Stimulated activated CD8-positive, alpha-beta memory T cell treated with anti-CD3 and anti-CD28 coated beads, Interleukin-4, amount 100 ng/mL, for 4 hours (primary cell): Measurements from ENCODE around the gene BPIFB2.

ENCODE experiments used
- DNase-seq, 2 donors: peaks; one replicate each; pipeline ENCODE4 v3.0.0-alpha.2; 2020; ENCODE audit warnings: low read depth in 2 of 2, low spot score in 1 of 2

Gene BPIFB2

DNA sequence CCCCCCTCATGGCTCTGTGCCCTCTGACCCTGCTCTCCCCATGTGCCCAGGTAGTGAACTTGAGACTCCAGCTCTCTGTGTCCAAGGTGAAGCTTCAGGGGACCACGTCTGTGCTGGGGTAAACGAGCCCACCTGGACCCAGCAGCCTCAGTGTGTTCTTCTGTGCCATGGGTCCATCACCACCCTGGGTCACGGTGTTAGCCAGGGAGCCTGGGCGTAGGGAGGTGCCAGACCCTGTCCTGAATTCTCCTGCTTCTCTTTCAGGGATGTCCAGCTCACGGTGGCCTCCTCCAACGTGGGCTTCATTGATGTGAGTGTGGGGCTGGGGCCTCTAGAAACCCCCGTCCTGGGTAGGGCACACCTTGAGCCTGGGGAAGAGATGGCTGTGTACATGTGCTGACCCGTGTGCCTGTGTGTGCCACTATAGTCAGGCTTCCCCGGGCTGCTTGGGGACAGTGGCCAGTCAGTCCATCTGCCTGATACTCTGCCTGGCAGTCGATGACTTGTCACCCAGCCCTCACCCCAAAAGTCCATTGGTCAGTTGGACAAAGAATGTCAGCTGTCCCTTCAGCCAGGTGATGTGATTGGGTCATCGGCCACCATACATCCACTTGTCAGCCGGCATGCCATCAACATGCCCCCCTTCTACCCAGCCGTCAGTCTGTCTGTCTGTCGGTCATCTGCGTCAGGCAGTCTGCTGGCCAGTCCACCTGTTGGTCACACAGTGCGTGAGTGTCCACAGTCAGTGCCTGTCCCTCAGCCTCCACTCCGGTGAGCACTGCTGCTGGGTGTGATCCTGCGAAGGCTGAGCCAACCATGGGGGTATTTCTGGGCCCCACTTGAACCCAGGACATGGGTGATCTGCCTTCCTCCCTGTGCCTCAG is 13.0 kb downstream of the BPIFB2 start:
- DNase-seq: no peak

DNA sequence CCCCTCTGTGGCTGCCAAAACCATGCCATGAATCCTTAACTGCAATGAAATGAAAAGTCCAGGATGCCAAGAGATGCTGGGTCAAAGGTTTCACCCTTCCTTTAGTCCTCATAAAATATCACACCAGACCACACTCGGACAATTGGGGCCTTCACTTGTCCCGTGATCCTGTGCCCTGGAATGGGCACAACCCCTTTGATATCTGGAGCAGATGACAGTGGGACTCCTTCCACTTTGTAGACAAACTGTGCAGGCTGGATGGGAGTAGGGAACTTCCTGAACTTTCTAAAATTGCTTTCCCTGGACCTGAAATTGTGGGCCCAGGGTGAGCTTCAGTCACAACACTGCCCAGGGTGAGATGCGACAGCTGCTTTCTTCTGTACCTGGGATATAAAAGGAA is 14.4 kb downstream of the BPIFB2 start:
- DNase-seq: no peak

DNA sequence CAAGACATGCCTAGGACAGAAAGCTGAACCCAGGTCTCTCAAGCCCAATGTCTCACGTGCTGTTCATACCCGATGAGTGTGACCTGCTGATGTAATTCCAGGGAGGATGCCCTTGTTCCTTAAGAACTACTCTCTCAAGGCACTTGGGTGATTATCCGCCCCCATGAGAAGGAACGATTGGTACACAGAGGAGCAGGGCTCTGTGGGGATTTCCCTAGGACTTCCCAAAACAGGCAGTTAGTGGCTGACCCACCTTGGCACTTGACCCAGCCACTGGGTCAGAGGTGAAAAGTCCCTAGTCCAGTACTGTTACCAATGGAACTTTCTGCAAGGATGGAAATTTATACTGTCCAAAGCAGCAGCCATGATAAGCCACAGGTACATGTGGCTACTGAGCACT is 14.8 kb downstream of the BPIFB2 start:
- no peak for DNase-seq

DNA sequence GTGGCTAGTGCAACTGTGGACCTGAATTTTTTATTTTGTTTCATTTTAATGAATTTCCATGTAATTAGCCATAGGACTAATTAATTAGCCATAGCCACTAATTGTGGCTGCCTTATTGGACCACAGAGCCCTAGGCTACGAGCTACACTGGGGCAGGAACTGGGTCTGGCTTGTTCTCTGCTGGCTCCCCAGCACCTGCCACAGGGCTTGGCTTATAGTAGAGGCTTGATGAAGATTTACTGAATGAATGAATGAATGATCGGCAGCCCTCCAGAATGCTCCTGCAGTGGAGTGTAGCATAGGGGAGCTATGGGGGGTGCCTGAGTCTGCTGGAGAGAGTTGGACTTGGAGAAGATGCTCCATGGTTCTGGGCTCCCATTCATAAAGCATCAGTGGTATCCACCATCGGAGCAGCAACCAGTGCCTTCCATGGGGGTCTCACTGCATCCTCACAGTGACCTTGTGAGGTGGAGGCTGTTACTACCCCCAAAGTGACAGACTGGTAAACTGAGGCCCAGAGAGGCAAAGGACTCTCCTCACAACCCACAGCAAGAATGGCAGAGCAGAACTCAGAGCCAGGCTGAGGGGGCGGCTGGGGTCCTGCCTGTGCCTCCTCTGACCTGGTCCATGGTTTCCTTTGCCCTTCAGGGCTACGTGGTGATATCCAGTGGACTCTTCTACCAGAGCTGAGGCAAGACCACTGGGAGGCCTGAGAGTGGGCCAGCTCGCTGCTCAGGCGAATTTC is 15.4 kb downstream of the BPIFB2 start:
- no peak for DNase-seq

DNA sequence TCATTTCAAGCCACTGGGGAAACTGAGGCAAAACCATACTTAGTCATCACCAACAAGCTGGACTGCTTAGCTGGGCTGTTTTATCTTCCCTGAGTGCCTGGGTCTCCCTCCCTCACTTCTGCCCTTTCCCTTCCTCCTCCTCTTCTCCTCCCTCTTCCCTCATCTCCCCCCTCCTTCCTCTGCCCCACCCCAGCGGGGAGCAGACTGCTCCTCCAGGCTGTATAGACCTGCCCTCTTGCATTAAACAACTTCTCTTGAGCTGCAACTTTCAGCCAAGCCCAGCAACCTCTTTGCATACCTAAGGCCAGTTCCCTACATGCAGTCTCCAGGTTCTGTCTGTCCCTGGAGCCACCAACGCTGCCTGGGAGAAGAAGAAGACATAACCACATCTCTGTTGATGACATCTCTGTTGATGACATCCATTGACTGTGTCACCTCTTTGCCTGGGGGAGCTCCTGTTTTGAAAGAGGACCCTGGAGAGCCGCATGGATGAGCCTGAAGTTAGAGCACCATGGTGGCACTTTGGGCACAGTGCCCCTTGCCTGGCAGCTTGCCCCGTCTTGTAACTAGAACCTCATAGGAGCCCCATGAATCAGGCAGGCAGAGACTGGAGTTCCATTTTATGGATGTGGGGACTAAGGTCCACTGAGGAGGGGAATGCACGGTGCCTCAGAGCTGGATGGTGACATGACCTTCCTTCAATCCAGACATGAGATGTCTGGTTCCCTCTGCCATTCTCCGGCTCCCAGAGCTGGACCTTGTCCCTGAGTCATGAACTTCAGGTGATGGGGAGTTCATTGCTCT is 16.1 kb downstream of the BPIFB2 start:
- no peak for DNase-seq

DNA sequence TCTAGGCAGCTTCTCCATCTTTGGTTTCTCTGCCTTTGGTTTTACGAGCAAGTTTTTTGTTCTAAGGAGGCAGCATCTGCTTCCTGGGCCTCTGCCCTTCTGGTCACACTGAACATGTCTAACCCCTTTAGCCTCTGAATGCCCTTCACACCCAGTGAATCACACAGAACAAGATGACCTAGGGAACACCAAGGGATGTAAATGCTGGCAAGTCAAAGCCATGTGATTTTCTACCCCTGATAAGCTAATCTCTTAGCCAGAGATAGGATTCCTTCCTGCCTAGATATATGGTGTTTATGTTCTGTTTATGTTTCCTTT is 16.7 kb downstream of the BPIFB2 start:
- DNase-seq: no peak

DNA sequence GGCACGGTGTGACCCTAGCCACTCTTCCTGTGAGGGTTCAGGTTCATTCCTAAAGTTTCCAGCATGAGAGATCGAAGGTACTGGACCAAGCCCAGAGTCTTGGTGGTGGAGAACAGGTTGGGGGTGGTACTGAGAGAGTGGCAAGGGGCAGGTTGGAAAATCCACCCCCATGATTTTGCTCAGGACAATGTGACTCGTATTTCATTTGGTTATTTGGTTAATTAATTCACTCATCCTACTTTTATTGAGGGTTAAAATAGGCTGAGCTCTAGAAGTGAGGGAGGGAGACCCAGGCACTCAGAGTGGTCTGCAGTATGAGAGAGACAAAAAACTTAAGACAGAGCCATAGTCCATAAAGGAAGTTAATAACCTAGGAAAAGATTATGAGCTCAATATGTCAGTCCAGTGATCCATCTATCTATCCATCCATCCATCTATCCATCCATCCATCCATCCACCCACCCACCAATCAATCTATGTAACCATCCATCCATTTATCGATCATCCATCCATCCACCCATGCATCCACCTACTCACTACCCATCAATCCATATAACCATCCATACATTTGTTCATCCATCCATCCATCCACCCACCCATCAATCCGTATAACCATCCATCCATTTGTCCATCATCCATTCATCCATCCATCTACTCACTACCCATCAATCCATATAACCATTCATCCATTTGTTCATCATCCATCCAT is 17.3 kb downstream of the BPIFB2 start:
- DNase-seq: no peak

DNA sequence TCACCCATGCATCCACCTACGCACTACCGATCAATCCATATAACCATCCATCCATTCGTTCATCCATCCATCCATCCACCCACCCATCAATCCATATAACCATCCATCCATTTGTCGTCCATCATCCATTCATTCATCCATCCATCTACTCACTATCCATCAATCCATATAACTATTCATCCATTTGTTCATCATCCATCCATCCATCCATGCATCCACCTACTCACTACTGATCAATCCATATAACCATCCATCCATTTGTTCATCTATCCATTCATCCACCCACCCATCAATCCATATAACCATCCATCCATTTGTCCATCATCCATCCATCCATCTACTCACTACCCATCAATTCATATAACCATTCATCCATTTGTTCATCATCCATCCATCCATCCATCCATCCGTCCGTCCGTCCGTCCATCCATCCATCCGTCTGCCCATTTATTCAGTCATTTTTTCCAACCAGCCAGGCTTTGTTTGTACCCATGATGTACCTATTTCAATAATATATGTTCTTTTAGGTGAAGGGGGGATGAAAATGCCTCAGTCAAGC is 17.9 kb downstream of the BPIFB2 start:
- DNase-seq: no peak

DNA sequence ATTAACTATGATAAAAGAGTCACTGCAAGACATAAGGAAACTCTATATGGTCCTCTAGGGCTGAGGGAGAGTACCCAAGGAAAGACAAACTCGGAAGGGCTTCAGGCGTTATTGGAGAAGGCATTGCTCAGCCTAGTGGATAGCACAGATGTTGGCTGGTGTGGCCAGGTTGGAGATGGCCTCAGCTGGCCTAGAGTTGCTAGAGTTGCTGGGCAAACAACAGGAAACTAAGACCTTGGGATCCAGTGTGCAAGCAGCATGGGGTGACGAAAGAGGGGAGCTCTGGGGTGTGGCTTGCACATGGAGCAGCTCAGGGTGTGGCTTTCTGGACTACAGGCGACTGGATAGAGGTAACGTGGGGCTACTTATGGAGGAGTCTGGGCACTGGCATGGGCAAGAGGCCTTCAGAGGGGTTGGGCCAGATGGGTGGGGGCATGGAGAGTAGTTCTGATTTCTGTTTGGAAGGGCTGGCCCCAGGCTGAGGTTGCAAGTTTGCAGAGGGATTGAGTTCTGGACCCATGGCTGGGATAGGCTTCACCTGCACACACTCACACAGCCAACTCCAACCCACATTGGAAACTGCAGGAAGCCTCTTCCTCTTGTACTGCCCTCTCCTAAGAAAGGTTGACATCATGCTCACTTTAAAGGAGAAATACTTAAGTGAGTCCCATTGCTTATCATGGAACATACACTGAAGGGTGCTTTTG is 18.7 kb downstream of the BPIFB2 start:
- DNase-seq: no peak

DNA sequence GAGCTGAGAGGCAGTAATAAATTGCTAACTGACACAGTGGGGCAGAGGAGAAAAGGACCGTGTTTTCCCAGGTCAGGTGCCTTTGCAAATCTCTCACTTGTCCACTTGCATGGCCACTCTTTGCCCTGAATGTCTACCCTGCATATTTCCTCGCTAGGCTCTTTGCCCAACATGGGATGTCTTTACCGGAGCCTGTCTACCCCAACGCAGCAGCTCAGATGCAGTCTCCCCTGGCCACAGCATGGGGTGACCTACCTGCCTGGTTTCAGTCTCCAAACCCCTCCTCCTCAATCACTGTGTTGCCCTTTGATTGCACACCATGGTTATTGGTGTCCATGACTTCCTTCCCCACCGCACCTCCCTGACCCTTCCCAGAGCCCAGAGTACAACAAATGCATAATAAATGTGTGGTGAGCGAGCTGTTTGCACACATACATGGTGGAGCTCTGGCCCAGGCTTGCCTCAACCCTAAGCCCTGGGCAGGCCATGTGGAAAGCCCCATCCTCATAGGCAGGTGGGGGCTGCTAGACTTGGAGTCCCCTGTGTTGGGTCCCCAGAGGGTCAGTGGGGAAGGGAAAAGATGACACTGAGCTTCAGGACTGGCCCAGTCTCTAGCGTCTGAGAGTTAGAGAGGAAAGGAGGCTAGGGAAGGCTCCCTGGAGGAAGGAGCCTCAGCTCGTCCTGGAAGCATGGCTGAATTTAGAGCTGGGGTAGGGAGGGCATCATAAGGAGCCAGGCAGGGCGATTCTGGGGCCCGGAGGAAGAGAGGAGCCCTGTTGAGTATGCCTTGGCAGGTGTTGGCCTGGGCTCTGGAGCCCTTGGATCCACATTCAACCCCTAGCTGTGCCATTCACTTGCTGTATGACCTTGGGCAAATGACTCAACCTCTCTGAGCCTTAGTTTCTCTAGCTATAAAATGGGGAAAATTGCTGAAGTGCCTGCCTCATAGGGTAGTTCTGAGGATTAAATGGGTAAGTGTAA is 19.6 kb downstream of the BPIFB2 start:
- no peak for DNase-seq

DNA sequence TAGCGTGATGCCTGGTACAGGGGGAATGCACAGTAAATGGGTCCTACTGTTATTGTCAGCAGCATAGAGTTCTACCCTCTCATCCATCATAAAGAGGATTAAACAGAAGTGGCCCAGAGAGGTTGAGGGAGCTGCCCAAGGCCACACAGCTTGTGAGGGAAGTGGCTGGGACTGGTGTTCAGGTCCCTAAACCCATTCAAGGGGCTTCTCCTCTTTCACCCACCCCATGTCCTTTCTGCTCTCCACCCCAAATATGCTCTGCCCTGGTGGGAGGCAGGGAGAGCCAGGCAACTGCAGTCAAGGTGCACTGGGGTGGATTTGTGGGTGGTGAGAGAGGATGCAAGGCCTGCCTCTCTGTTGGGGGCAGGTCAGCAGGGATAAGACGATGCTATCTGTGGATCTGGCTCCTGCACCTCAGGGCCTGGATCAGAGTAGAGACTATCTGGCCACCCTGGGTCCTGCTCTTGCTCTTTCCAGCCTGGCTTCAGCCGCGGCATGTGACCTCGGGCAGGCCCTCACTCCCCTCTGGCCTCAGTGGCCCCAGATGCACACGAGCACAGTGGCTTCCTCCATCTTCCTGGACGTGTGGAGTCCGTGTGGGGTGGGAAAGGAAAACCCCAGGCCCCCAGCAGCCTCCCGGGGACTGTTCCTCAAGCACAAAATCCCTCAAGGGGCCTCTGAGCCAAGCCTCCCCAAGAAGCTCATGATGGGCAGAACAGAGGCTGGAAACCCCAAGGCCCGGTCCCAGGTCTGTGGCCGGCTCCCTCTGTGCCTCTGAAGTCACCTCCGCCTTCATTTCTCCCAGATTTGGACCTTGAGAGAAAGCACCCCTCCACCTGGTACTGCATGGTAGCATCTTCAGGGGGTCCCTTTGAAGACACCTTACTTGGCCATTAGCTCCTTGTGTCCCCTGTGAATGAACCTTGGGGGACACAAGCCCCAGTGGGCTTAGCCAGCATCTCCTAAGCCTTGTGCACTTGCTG is 20.6 kb downstream of the BPIFB2 start:
- no peak for DNase-seq

DNA sequence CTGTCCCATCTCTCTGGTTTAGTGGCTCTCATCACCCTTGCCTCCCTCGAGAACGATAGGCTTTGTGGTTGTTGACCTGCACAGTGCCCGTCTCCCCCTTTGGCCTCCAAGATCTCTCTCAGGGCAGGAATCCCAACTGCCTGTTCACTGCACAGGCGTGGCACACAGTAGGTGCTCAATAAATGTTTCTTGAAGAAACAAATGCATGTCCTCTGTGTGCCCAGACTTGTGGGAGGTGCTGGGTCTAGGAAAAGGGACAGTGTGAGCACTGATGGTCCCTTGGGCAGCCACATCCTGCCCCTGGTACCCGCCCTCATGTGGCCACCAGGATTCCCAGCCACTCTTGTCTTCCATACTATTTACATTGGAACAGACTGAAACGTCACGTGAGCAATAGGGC is 21.4 kb downstream of the BPIFB2 start:
- DNase-seq: no peak

DNA sequence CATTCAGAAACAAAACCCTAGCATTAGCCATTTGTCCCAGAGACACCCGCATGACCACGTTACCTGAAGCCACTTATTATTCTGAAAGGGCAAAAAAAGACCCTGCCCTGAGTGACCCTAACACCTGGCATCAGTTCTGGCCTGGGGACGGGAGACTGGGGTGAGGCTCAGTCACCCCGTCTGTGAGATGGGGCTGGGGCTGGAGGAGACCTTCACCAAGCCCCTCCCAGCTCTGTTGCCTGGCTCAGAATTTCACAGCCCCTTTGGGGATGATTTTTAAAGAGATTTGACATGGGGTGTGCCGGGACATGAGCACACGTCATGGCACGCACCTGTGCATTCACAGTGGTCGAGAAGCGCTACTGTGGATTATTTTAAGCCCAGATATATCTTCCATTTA is 22.6 kb downstream of the BPIFB2 start:
- DNase-seq: no peak

DNA sequence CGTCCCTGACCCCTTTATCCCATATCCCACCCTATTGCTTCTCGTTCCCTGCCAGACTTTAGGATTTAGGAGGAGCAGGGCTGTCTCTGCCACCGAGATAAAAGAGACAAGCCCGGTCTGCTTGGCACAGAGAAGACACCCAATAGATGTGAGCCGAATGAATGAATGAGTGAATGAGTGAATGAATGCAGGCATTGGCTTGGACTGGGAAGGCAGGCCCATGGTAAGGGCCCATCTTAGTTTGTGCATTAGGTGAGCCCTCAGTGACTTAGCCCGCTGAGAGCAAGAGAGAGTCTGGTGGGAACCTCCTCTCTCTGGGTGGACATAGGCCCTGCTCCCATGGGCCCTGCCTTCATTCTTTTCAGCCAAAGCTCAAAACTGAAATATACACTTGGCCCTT is 23.1 kb downstream of the BPIFB2 start:
- DNase-seq: no peak

DNA sequence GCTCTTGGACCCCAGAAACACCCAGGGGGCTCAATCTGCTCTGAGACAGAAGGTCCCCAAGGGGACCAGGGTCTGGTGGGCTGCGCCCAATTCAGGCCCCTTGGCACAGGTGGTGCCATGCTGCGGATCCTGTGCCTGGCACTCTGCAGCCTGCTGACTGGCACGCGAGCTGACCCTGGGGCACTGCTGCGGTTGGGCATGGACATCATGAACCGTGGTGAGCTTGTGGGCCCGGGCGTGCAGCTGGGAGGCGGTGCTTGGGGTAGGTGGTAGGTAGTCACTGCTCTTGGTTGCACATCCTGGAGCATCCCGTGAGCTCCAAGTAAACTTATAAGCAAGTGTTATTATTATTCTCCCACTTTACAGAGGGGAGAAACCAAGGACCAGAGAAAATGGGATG is 24.0 kb downstream of the BPIFB2 start, which contains the start of gene BPIFB6:
Gene BPIFB6 (plus strand): TSS at position 118 of the 400 bp plus-strand sequence. CDS start 0 bp downstream, at position 118.
- DNase-seq: no peak

DNA sequence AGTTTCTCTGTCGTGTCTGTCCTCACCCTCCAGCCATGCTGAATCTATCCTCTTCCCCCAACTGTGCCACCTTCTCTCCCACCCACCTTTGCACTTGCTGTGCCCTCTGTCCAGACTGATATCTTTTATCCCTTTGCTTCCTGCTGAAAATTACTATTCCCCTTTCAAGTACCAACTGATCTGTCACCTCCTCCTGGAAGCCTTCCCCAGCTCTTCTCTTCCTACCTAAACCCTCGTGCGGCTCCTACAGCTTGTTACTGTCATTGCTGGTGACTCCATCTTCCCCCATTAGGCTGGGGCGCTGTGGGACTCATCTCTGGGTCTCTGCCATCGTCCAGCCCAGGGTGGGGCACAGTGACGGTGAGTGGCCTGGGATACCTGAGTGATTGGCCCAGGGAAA is 25.1 kb downstream of the BPIFB2 start:
- no peak for DNase-seq

DNA sequence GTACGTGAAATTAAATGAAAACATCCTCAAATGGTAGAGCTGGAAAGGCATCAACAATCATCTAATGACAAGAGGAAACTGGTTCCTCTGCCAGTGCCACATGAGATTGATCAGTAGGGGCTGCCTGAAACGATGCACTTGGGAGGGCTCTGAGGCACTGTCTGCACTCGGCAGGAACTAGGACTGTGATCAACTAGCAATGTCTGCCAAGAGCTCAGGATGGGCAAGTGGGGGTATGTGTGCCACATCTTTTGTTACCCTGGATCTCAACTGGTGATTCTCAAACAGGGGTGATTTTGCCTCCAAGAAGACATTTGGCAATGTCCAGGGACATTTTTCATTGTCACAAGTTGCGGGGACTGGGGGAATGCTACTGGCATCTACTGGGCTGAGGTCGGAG is 25.9 kb downstream of the BPIFB2 start:
- no peak for DNase-seq

DNA sequence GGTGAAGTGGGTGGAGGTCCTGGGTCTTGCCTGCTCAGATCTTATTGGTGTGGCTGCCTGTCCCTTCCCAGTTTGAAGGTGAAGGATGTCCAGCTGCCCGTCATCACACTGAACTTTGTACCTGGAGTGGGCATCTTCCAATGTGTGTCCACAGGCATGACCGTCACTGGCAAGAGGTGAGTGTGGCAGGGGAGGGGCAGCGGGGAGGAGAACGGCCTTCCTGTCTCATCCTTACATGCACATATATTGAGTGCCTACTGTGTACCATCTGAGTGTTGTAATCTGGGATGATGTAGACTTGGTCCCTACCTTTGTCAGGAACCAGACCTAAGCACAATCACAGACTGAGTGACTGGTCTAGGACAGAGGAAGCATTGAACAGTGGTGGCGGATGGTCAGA is 26.6 kb downstream of the BPIFB2 start:
- no peak for DNase-seq
